ENCODE data around the gene GLB1L.

GLB1L gene

GRCh38 chr2:219221957-219222518, 23.2 kb downstream of the GLB1L start:
- no peak for DNase-seq

- no peak for DNase-seq
These were observed 24.4 kb downstream of the GLB1L start for GRCh38 chr2:219220652-219221402.

GRCh38 chr2:219219784-219220532, 25.3 kb downstream of the GLB1L start:
- DNase-seq, result no peak

GRCh38 chr2:219218732-219219701, 26.2 kb downstream of the GLB1L start, which contains the start of gene ABCB6:
Gene ABCB6, minus strand, starts transcription at chr2:219218958. Its CDS starts 285 bp downstream, at chr2:219218673.
- peak; percentile 75 to 91 (median 83) for DNase-seq

- peak in 1 of 6 experiments; percentile 48 for DNase-seq
These were observed 27.0 kb downstream of the GLB1L start for GRCh38 chr2:219218217-219218731.

GRCh38 chr2:219216535-219216915, 28.7 kb downstream of the GLB1L start:
- no peak for DNase-seq

- DNase-seq, result no peak
These were observed 29.2 kb downstream of the GLB1L start for GRCh38 chr2:219215871-219216534.

GRCh38 chr2:219214786-219215185, 30.5 kb downstream of the GLB1L start:
- no peak for DNase-seq

- no peak for DNase-seq
These were observed 31.1 kb downstream of the GLB1L start for GRCh38 chr2:219214141-219214540.

GRCh38 chr2:219213486-219214071, 31.7 kb downstream of the GLB1L start:
- no peak for DNase-seq

GRCh38 chr2:219213026-219213415, 32.2 kb downstream of the GLB1L start:
- DNase-seq, result no peak

- no peak for DNase-seq
These were observed 34.3 kb downstream of the GLB1L start for GRCh38 chr2:219210886-219211362.

- no peak for DNase-seq
These were observed 34.9 kb downstream of the GLB1L start for GRCh38 chr2:219210196-219210885.

GRCh38 chr2:219209236-219210195, 35.7 kb downstream of the GLB1L start:
- DNase-seq, result no peak

- DNase-seq, result no peak
These were observed 37.1 kb downstream of the GLB1L start for GRCh38 chr2:219207884-219208740.

GRCh38 chr2:219207134-219207883, 37.9 kb downstream of the GLB1L start:
- no peak for DNase-seq

- DNase-seq, result peak; percentile 90 to 98 (median 94)
These were observed 38.7 kb downstream of the GLB1L start, which contains the start of gene ZFAND2B for GRCh38 chr2:219206328-219207133. Gene ZFAND2B, plus strand, starts transcription at chr2:219206782. Its CDS starts 206 bp downstream, at chr2:219206988.
